ENCODE results near the gene PICALM. TPM values are rescaled to one million over a fixed set of nuclear protein-coding genes. Genes with fewer than 3 reads are reported as not detected.

Gene PICALM
- total RNA-seq, 1 experiment from 2014 or later: 566 TPM

- H3K79me2 ChIP-seq (ENCODE audit: low read length): no peaks in the 10 kb centered on the region
- H3K27me3 ChIP-seq (ENCODE audit: low read length): no peaks in the 10 kb centered on the region
- peaks cover 15% of the 10 kb centered on the region for H3K4me1 ChIP-seq (ENCODE audit: low read length)
- no peak overlapping the region for H2AFZ ChIP-seq (ENCODE audit: low read length)
- no peaks in the 10 kb centered on the region for H3K9me2 ChIP-seq (replicated peaks; ENCODE audit: insufficient read depth, low read length)
- peaks cover 4% of the 10 kb centered on the region; the same call in 1 of the 2 replicates for H3K9me3 ChIP-seq (ENCODE audit: low read length)
- peak; percentile 45 for DNase-seq
- no peaks in the 10 kb centered on the region for H3K36me3 ChIP-seq (ENCODE audit: insufficient read depth, low read length)
- no peaks in the 10 kb centered on the region for H4K20me1 ChIP-seq (ENCODE audit: insufficient read depth, low read depth, low read length)
- no peak overlapping the region for H3K4me3 ChIP-seq (ENCODE audit: low read length)
- H3K27ac ChIP-seq (ENCODE audit: low read length): no peak overlapping the region
- no peak overlapping the region for H3K9ac ChIP-seq (ENCODE audit: low read length)
- no peak overlapping the region for H3K4me2 ChIP-seq (ENCODE audit: low read depth, low read length, poor library complexity, severe bottlenecking)
These were observed 121.2 kb downstream of the PICALM start for GRCh38 chr11:85947431-85948272.

- H3K36me3 ChIP-seq (ENCODE audit: insufficient read depth, low read length): no peaks in the 10 kb centered on the region
- no peak overlapping the region for H3K4me3 ChIP-seq (ENCODE audit: low read length)
- H3K79me2 ChIP-seq (ENCODE audit: low read length): no peaks in the 10 kb centered on the region
- no peak overlapping the region for H3K4me2 ChIP-seq (ENCODE audit: low read depth, low read length, poor library complexity, severe bottlenecking)
- peak; percentile 68 for DNase-seq
- H3K9ac ChIP-seq (ENCODE audit: low read length): no peak overlapping the region
- peak overlapping the region; percentile 0; the same call in 1 of the 2 replicates for H2AFZ ChIP-seq (ENCODE audit: low read length)
- H3K4me1 ChIP-seq (ENCODE audit: low read length): peaks cover 21% of the 10 kb centered on the region
- no peaks in the 10 kb centered on the region for H3K9me2 ChIP-seq (replicated peaks; ENCODE audit: insufficient read depth, low read length)
- H3K9me3 ChIP-seq (ENCODE audit: low read length): peaks cover 4% of the 10 kb centered on the region; the same call in 1 of the 2 replicates
- H4K20me1 ChIP-seq (ENCODE audit: insufficient read depth, low read depth, low read length): no peaks in the 10 kb centered on the region
- H3K27me3 ChIP-seq (ENCODE audit: low read length): no peaks in the 10 kb centered on the region
- H3K27ac ChIP-seq (ENCODE audit: low read length): no peak overlapping the region
These were observed 122.7 kb downstream of the PICALM start for GRCh38 chr11:85946221-85946620.

- no peak overlapping the region for H3K9ac ChIP-seq (ENCODE audit: low read length)
- no peaks in the 10 kb centered on the region for H4K20me1 ChIP-seq (ENCODE audit: insufficient read depth, low read depth, low read length)
- no peaks in the 10 kb centered on the region for H3K79me2 ChIP-seq (ENCODE audit: low read length)
- peak; percentile 66 for DNase-seq
- no peaks in the 10 kb centered on the region for H3K36me3 ChIP-seq (ENCODE audit: insufficient read depth, low read length)
- H3K27ac ChIP-seq (ENCODE audit: low read length): no peak overlapping the region
- H3K9me2 ChIP-seq (replicated peaks; ENCODE audit: insufficient read depth, low read length): no peaks in the 10 kb centered on the region
- no peak overlapping the region for H3K4me3 ChIP-seq (ENCODE audit: low read length)
- peak overlapping the region; percentile 0; the same call in 1 of the 2 replicates for H2AFZ ChIP-seq (ENCODE audit: low read length)
- H3K27me3 ChIP-seq (ENCODE audit: low read length): no peaks in the 10 kb centered on the region
- peaks cover 4% of the 10 kb centered on the region; the same call in 1 of the 2 replicates for H3K9me3 ChIP-seq (ENCODE audit: low read length)
- peaks cover 21% of the 10 kb centered on the region for H3K4me1 ChIP-seq (ENCODE audit: low read length)
- no peak overlapping the region for H3K4me2 ChIP-seq (ENCODE audit: low read depth, low read length, poor library complexity, severe bottlenecking)
These were observed 123.1 kb downstream of the PICALM start for GRCh38 chr11:85945788-85946187.

GRCh38 chr11:85945296-85945695, 123.6 kb downstream of the PICALM start:
- H3K9me2 ChIP-seq (replicated peaks; ENCODE audit: insufficient read depth, low read length): no peaks in the 10 kb centered on the region
- no peak overlapping the region for H3K27ac ChIP-seq (ENCODE audit: low read length)
- no peak overlapping the region for H3K9ac ChIP-seq (ENCODE audit: low read length)
- H3K36me3 ChIP-seq (ENCODE audit: insufficient read depth, low read length): no peaks in the 10 kb centered on the region
- H3K4me2 ChIP-seq (ENCODE audit: low read depth, low read length, poor library complexity, severe bottlenecking): no peak overlapping the region
- no peaks in the 10 kb centered on the region for H3K27me3 ChIP-seq (ENCODE audit: low read length)
- H3K4me1 ChIP-seq (ENCODE audit: low read length): peaks cover 21% of the 10 kb centered on the region
- peaks cover 4% of the 10 kb centered on the region; the same call in 1 of the 2 replicates for H3K9me3 ChIP-seq (ENCODE audit: low read length)
- no peaks in the 10 kb centered on the region for H4K20me1 ChIP-seq (ENCODE audit: insufficient read depth, low read depth, low read length)
- no peak overlapping the region for H2AFZ ChIP-seq (ENCODE audit: low read length)
- no peak overlapping the region for H3K4me3 ChIP-seq (ENCODE audit: low read length)
- DNase-seq: no peak
- H3K79me2 ChIP-seq (ENCODE audit: low read length): no peaks in the 10 kb centered on the region

GRCh38 chr11:85941380-85941973, 127.4 kb downstream of the PICALM start:
- Histone ChIP-seq H3K9ac (ENCODE audit: low read length) (peak overlapping the region; percentile 24), H3K9me2 (replicated peaks; ENCODE audit: insufficient read depth, low read length) (no peaks in the 10 kb centered on the region), H3K27ac (ENCODE audit: low read length) (no peak overlapping the region), H3K4me1 (ENCODE audit: low read length) (peaks cover 20% of the 10 kb centered on the region), H3K27me3 (ENCODE audit: low read length) (no peaks in the 10 kb centered on the region), H4K20me1 (ENCODE audit: insufficient read depth, low read depth, low read length) (no peaks in the 10 kb centered on the region), H3K79me2 (ENCODE audit: low read length) (no peaks in the 10 kb centered on the region), H3K4me2 (ENCODE audit: low read depth, low read length, poor library complexity, severe bottlenecking) (peak overlapping the region; percentile 49), H2AFZ (ENCODE audit: low read length) (peak overlapping the region; percentile 48), H3K9me3 (ENCODE audit: low read length) (peaks cover 4% of the 10 kb centered on the region; the same call in 1 of the 2 replicates), H3K36me3 (ENCODE audit: insufficient read depth, low read length) (no peaks in the 10 kb centered on the region), H3K4me3 (ENCODE audit: low read length) (peak overlapping the region; percentile 14; the same call in 1 of the 2 replicates)
- DNase-seq: peak; percentile 94

- no peak overlapping the region for H3K4me2 ChIP-seq (ENCODE audit: low read depth, low read length, poor library complexity, severe bottlenecking)
- no peaks in the 10 kb centered on the region for H3K36me3 ChIP-seq (ENCODE audit: insufficient read depth, low read length)
- no peak overlapping the region for H3K27ac ChIP-seq (ENCODE audit: low read length)
- no peak for DNase-seq
- H3K9ac ChIP-seq (ENCODE audit: low read length): no peak overlapping the region
- H3K27me3 ChIP-seq (ENCODE audit: low read length): no peaks in the 10 kb centered on the region
- H3K9me3 ChIP-seq (ENCODE audit: low read length): no peaks in the 10 kb centered on the region
- H3K79me2 ChIP-seq (ENCODE audit: low read length): no peaks in the 10 kb centered on the region
- H3K9me2 ChIP-seq (replicated peaks; ENCODE audit: insufficient read depth, low read length): no peaks in the 10 kb centered on the region
- peaks cover 11% of the 10 kb centered on the region for H3K4me1 ChIP-seq (ENCODE audit: low read length)
- no peaks in the 10 kb centered on the region for H4K20me1 ChIP-seq (ENCODE audit: insufficient read depth, low read depth, low read length)
- no peak overlapping the region for H3K4me3 ChIP-seq (ENCODE audit: low read length)
- no peak overlapping the region for H2AFZ ChIP-seq (ENCODE audit: low read length)
These were observed 129.5 kb downstream of the PICALM start for GRCh38 chr11:85939099-85940015.

- H3K27me3 ChIP-seq (ENCODE audit: low read length): no peaks in the 10 kb centered on the region
- H3K4me2 ChIP-seq (ENCODE audit: low read depth, low read length, poor library complexity, severe bottlenecking): no peak overlapping the region
- H4K20me1 ChIP-seq (ENCODE audit: insufficient read depth, low read depth, low read length): no peaks in the 10 kb centered on the region
- no peaks in the 10 kb centered on the region for H3K9me2 ChIP-seq (replicated peaks; ENCODE audit: insufficient read depth, low read length)
- no peak overlapping the region for H3K27ac ChIP-seq (ENCODE audit: low read length)
- H3K79me2 ChIP-seq (ENCODE audit: low read length): no peaks in the 10 kb centered on the region
- no peak overlapping the region for H2AFZ ChIP-seq (ENCODE audit: low read length)
- no peaks in the 10 kb centered on the region for H3K9me3 ChIP-seq (ENCODE audit: low read length)
- no peak overlapping the region for H3K4me3 ChIP-seq (ENCODE audit: low read length)
- DNase-seq: no peak
- peaks cover 11% of the 10 kb centered on the region for H3K4me1 ChIP-seq (ENCODE audit: low read length)
- no peaks in the 10 kb centered on the region for H3K36me3 ChIP-seq (ENCODE audit: insufficient read depth, low read length)
- H3K9ac ChIP-seq (ENCODE audit: low read length): no peak overlapping the region
These were observed 131.0 kb downstream of the PICALM start for GRCh38 chr11:85937835-85938234.

All from Karpas-422 (cell line).